PFSK-1 (cell line): ENCODE data around the gene OR51M1.

Source experiments
- FOXP2 ChIP-seq: optimal IDR thresholded peaks from 2 replicates; pipeline ENCODE3; 2011; ENCODE audit warnings: borderline replicate concordance, control low read depth, inconsistent platforms; ENCODE audit not compliant: insufficient read depth; ENCODE audit errors: extremely low read length, extremely low read depth
- POLR2AphosphoS5 ChIP-seq: IDR thresholded peaks from 2 replicates; pipeline ENCODE4 v1.6.1; 2012; ENCODE audit warnings: low read depth, mild to moderate bottlenecking, control low read depth, low read length, moderate library complexity
- REST ChIP-seq, 2 experiments: IDR thresholded peaks; 2 replicates each; pipeline versions ENCODE4 v1.6.1 to v1.8.0; 2011 to 2012; ENCODE audit warnings: low read depth in 2 of 2, low read length in 2 of 2, control low read depth in 1 of 2, inconsistent platforms in 1 of 2, mild to moderate bottlenecking in 1 of 2, moderate library complexity in 1 of 2; ENCODE audit not compliant: insufficient read depth in 1 of 2
- TAF1 ChIP-seq: IDR thresholded peaks from 2 replicates; pipeline ENCODE4 v1.6.1; 2012; ENCODE audit warnings: low read length, control low read depth, borderline replicate concordance; ENCODE audit not compliant: insufficient read depth

GRCh38 chr11:5366856-5367255, 16.8 kb upstream of the OR51M1 start:
- TF ChIP-seq POLR2AphosphoS5 (no peak), REST (IDR thresholded peaks at IDR 0.05; ENCODE audit: insufficient read depth in 1 of 2, low read depth in 2 of 2, low read length in 2 of 2) (no peak), TAF1 (no peak), FOXP2 (no peak)
